Type B pancreatic cell (in vitro differentiated cells): ENCODE results near the gene CCDC107. TPM values are rescaled to one million over a fixed set of nuclear protein-coding genes. Genes with fewer than 3 reads are reported as not detected.
"Not testable (repeated sequence)": the region's sequence is repeated elsewhere in the genome, so short reads cannot be mapped to it uniquely, and the experiment has no call there.

Experiments used
- DNase-seq: peaks from one replicate; pipeline ENCODE4 v3.0.0; 2021; ENCODE audit warnings: mixed read lengths; ENCODE audit not compliant: unreplicated experiment; ENCODE audit errors: extremely low spot score
- H3K27ac Mint-ChIP-seq: 2 replicates; pipeline ENCODE4 v1.8.0; 2021; ENCODE audit warnings: mild to moderate bottlenecking, mixed read lengths
- H3K27me3 Mint-ChIP-seq: 2 replicates; pipeline ENCODE4 v1.8.0; 2021; ENCODE audit warnings: mixed read lengths
- H3K36me3 Mint-ChIP-seq: 2 replicates; pipeline ENCODE4 v1.8.0; 2021; ENCODE audit warnings: mixed read lengths
- H3K4me1 Mint-ChIP-seq: one replicate; pipeline ENCODE4 v1.8.0; 2021; ENCODE audit warnings: mixed read lengths; ENCODE audit not compliant: unreplicated experiment
- H3K4me3 Mint-ChIP-seq: 2 replicates; pipeline ENCODE4 v1.8.0; 2021; ENCODE audit warnings: mild to moderate bottlenecking, mixed read lengths
- H3K9me3 Mint-ChIP-seq: 2 replicates; pipeline ENCODE4 v1.8.0; 2021; ENCODE audit warnings: mixed read lengths
- CTCF ChIP-seq: fragments of 200-600 bp; sonication (generic); conservative IDR thresholded peaks from 2 replicates; pipeline ENCODE4 v1.5.0; 2021; ENCODE audit warnings: antibody characterized with exemption, mild to moderate bottlenecking
- long read RNA-seq: library from polyadenylated mRNA; unstranded; transcript quantifications from one replicate; pipeline ENCODE4 v2.0.0, GENCODE V29; 2020
- total RNA-seq: library from RNA; stranded (reverse); gene quantifications from 2 replicates; pipeline ENCODE4 v1.2.1, GENCODE V29; 2021; ENCODE audit warnings: low replicate concordance

Gene CCDC107, protein sequence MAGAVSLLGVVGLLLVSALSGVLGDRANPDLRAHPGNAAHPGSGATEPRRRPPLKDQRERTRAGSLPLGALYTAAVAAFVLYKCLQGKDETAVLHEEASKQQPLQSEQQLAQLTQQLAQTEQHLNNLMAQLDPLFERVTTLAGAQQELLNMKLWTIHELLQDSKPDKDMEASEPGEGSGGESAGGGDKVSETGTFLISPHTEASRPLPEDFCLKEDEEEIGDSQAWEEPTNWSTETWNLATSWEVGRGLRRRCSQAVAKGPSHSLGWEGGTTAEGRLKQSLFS
- total RNA-seq, result 15.6 and 17.2 TPM in 2 replicates
- long read RNA-seq, transcript CCDC107-206 (5 exons, 1,242 nt), result major isoform, 7 of 12 reads
- long read RNA-seq, partial matches to known transcripts, result 0 of 12 reads
- long read RNA-seq, other reads (novel, unspliced or antisense), result 2 of 12 reads

DNA sequence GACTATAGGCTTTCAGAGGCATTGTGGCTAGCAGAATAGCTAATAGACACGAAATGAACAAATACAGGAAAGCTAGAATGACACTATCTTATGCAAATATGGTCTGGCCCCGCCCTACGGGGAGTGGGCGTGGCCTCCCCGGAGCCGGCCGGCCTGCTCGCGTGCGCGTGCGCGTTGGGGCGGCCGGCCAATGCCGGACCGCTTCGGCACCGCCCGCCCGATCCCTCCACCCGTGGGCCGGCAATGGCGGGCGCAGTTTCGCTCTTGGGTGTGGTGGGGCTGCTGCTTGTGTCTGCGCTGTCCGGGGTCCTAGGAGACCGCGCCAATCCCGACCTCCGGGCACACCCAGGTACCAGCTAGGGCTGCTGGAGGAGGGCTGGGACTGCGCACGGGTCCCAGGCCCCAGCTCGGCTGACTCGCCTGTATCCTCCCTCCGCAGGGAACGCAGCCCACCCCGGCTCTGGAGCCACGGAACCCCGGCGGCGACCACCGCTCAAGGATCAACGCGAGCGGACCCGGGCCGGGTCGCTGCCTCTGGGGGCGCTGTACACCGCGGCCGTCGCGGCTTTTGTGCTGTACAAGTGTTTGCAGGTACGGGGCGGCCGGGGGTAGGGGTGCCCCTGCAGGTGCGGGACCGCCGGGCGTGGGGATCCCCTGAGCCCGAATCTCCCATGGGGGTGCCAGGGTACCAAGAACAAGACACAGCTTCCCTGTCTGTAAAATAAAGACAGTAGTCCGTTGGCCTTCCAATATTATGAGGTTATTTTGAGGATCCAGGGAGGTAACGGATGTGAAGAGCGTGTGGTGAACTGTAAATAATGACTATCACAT is at the start of gene CCDC107:
TSS of gene CCDC107 (plus strand) at position 156 of the 831 bp plus-strand sequence. CDS start at position 244, 88 bp downstream.
- peak within 1 kb of the TSS; percentile 99 for H3K27ac Mint-ChIP-seq
- H3K4me3 Mint-ChIP-seq, result peak within 1 kb of the TSS; percentile 86
- TF ChIP-seq CTCF, result peak; percentile 95
- no peaks in the 10 kb centered on the region for H3K9me3 Mint-ChIP-seq
- peak; percentile 92 for DNase-seq
- H3K36me3 Mint-ChIP-seq, result peaks cover 12% of the 10 kb centered on the region
- H3K27me3 Mint-ChIP-seq, result peaks cover 6% of the 10 kb centered on the region
- H3K4me1 Mint-ChIP-seq, result peaks cover 50% of the 10 kb centered on the region

DNA sequence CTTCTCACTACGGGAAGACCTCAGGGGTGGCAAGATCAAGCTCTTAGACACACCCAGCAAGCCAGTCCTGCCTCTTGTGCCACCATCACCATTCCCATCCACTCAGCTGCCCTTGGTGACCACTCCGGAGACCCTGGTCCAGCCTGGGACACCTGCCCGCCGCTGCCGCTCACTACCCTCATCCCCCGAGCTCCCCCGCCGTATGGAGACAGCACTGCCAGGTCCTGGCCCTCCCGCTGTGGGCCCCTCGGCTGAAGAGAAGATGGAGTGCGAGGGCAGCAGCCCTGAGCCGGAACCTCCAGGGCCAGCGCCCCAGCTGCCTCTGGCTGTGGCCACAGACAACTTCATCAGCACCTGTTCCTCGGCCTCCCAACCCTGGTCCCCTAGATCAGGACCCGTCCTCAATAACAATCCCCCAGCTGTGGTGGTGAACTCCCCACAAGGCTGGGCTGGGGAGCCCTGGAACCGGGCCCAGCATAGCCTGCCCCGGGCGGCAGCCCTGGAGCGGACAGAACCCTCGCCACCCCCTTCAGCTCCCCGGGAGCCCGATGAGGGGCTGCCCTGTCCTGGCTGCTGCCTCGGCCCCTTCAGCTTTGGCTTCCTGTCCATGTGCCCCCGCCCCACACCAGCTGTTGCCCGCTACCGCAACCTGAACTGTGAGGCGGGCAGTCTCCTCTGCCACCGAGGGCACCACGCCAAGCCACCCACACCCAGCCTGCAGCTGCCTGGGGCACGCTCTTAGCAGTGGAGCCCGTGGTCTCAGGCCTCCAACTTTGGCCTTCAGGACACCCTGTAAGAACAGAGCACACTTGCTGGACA is 48.9 kb upstream of the CCDC107 start:
- Mint-ChIP-seq H3K9me3 (no peaks in the 10 kb centered on the region), H3K36me3 (peaks cover 9% of the 10 kb centered on the region), H3K4me3 (no peak overlapping the region), H3K27me3 (peaks cover 26% of the 10 kb centered on the region), H3K4me1 (peaks cover 14% of the 10 kb centered on the region), H3K27ac (no peak overlapping the region)
- TF ChIP-seq CTCF, result no peak
- DNase-seq, result no peak

DNA sequence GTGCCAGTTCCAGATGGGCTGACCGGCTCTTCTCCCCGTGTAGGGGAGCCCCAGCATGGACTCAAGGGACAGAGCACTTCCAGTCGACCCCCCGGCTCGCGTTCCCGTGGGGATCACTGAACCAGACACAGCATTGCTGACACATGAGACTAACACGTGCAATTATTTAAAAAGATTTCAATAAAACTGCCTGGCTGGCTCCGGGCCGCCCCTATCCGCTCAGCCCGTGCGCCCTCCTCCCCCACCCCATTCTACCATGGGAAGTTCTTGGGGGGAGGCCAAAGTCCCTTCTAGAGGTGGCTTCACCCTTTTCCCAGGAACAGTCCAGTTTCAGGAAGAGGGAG is 48.3 kb upstream of the CCDC107 start:
- H3K36me3 Mint-ChIP-seq, result peaks cover 9% of the 10 kb centered on the region
- no peak overlapping the region for H3K4me3 Mint-ChIP-seq
- H3K27ac Mint-ChIP-seq, result no peak overlapping the region

GRCh38 chr9:35611230-35611797 is 46.8 kb upstream of the CCDC107 start:
- H3K27ac Mint-ChIP-seq, result no peak overlapping the region
- no peaks in the 10 kb centered on the region for H3K9me3 Mint-ChIP-seq
- DNase-seq, result no peak
- H3K4me1 Mint-ChIP-seq, result peaks cover 11% of the 10 kb centered on the region
- TF ChIP-seq CTCF, result peak; percentile 78
- H3K27me3 Mint-ChIP-seq, result peaks cover 47% of the 10 kb centered on the region
- H3K4me3 Mint-ChIP-seq, result no peak overlapping the region
- H3K36me3 Mint-ChIP-seq, result peaks cover 9% of the 10 kb centered on the region

More for the DNA sequence above, 48.3 kb upstream of the CCDC107 start:
- no peaks in the 10 kb centered on the region for H3K9me3 Mint-ChIP-seq
- H3K4me1 Mint-ChIP-seq, result peaks cover 11% of the 10 kb centered on the region
- DNase-seq, result no peak
- no peak for TF ChIP-seq CTCF
- H3K27me3 Mint-ChIP-seq, result peaks cover 32% of the 10 kb centered on the region

- H3K27me3 Mint-ChIP-seq, result peaks cover 55% of the 10 kb centered on the region
- H3K4me3 Mint-ChIP-seq, H3K9me3 Mint-ChIP-seq, H3K27ac Mint-ChIP-seq, H3K36me3 Mint-ChIP-seq, DNase-seq, H3K4me1 Mint-ChIP-seq: not testable (repeated sequence)
Observed at GRCh38 chr9:35612066-35612465, 46.0 kb upstream of the CCDC107 start.
